ENCODE results near the gene ACSS1.

ACSS1 gene

GRCh38 chr20:25020345-25020744 is 37.6 kb downstream of the ACSS1 start:
- Histone ChIP-seq H3K36me3 (ENCODE audit: insufficient read depth, insufficient read length, low read length) (no peaks in the 10 kb centered on the region), H3K4me1 (ENCODE audit: insufficient read depth, insufficient read length) (peaks cover 2% of the 10 kb centered on the region), H3K4me3 (ENCODE audit: insufficient read length, low read depth) (no peak overlapping the region), H3K9me3 (ENCODE audit: insufficient read depth, low read length) (no peaks in the 10 kb centered on the region), H3K27me3 (ENCODE audit: insufficient read depth, insufficient read length) (no peaks in the 10 kb centered on the region), H3K9ac (ENCODE audit: insufficient read length, low read depth) (no peak overlapping the region)
- DNase-seq (ENCODE audit: low read depth, low spot score) = no peak
- no peak for TF ChIP-seq YY1 (IDR thresholded peaks at IDR 0.05; ENCODE audit: insufficient read depth, insufficient read length)
- TF ChIP-seq SUZ12 (IDR thresholded peaks at IDR 0.05; ENCODE audit: extremely low read depth, insufficient read depth, insufficient read length) = no peak

- no peaks in the 10 kb centered on the region for H3K9me3 ChIP-seq (ENCODE audit: insufficient read depth, low read length)
- no peaks in the 10 kb centered on the region for H3K36me3 ChIP-seq (ENCODE audit: insufficient read depth, insufficient read length, low read length)
- DNase-seq (ENCODE audit: low read depth, low spot score) = no peak
- no peaks in the 10 kb centered on the region for H3K27me3 ChIP-seq (ENCODE audit: insufficient read depth, insufficient read length)
- H3K9ac ChIP-seq (ENCODE audit: insufficient read length, low read depth) = no peak overlapping the region
- no peak overlapping the region for H3K4me3 ChIP-seq (ENCODE audit: insufficient read length, low read depth)
- peaks cover 2% of the 10 kb centered on the region for H3K4me1 ChIP-seq (ENCODE audit: insufficient read depth, insufficient read length)
- TF ChIP-seq SUZ12 (IDR thresholded peaks at IDR 0.05; ENCODE audit: extremely low read depth, insufficient read depth, insufficient read length) (no peak), ZNF274 (IDR thresholded peaks at IDR 0.05; ENCODE audit: low read depth, low read length) (no peak), YY1 (IDR thresholded peaks at IDR 0.05; ENCODE audit: insufficient read depth, insufficient read length) (no peak)
These were observed 38.4 kb downstream of the ACSS1 start for GRCh38 chr20:25019381-25020155.

- TF ChIP-seq SUZ12 (IDR thresholded peaks at IDR 0.05; ENCODE audit: extremely low read depth, insufficient read depth, insufficient read length) (no peak), ZNF274 (IDR thresholded peaks at IDR 0.05; ENCODE audit: low read depth, low read length) (no peak), YY1 (IDR thresholded peaks at IDR 0.05; ENCODE audit: insufficient read depth, insufficient read length) (no peak)
- no peak overlapping the region for H3K4me3 ChIP-seq (ENCODE audit: insufficient read length, low read depth)
- DNase-seq (ENCODE audit: low read depth, low spot score) = no peak
- no peaks in the 10 kb centered on the region for H3K9me3 ChIP-seq (ENCODE audit: insufficient read depth, low read length)
- H3K4me1 ChIP-seq (ENCODE audit: insufficient read depth, insufficient read length) = peaks cover 2% of the 10 kb centered on the region
- no peaks in the 10 kb centered on the region for H3K36me3 ChIP-seq (ENCODE audit: insufficient read depth, insufficient read length, low read length)
- no peak overlapping the region for H3K9ac ChIP-seq (ENCODE audit: insufficient read length, low read depth)
- H3K27me3 ChIP-seq (ENCODE audit: insufficient read depth, insufficient read length) = no peaks in the 10 kb centered on the region
These were observed 39.1 kb downstream of the ACSS1 start for GRCh38 chr20:25018841-25019240.

- Histone ChIP-seq H3K36me3 (ENCODE audit: insufficient read depth, insufficient read length, low read length) (no peaks in the 10 kb centered on the region), H3K9ac (ENCODE audit: insufficient read length, low read depth) (no peak overlapping the region), H3K27me3 (ENCODE audit: insufficient read depth, insufficient read length) (no peaks in the 10 kb centered on the region), H3K4me3 (ENCODE audit: insufficient read length, low read depth) (no peak overlapping the region), H3K9me3 (ENCODE audit: insufficient read depth, low read length) (no peaks in the 10 kb centered on the region), H3K4me1 (ENCODE audit: insufficient read depth, insufficient read length) (peaks cover 2% of the 10 kb centered on the region)
- TF ChIP-seq ZNF274 (IDR thresholded peaks at IDR 0.05; ENCODE audit: low read depth, low read length) (no peak), SUZ12 (IDR thresholded peaks at IDR 0.05; ENCODE audit: extremely low read depth, insufficient read depth, insufficient read length) (no peak), YY1 (IDR thresholded peaks at IDR 0.05; ENCODE audit: insufficient read depth, insufficient read length) (no peak)
- DNase-seq (ENCODE audit: low read depth, low spot score) = no peak
These were observed 39.5 kb downstream of the ACSS1 start for GRCh38 chr20:25018425-25018824.

- no peaks in the 10 kb centered on the region for H3K9me3 ChIP-seq (ENCODE audit: insufficient read depth, low read length)
- peaks cover 2% of the 10 kb centered on the region for H3K4me1 ChIP-seq (ENCODE audit: insufficient read depth, insufficient read length)
- no peaks in the 10 kb centered on the region for H3K36me3 ChIP-seq (ENCODE audit: insufficient read depth, insufficient read length, low read length)
- H3K4me3 ChIP-seq (ENCODE audit: insufficient read length, low read depth) = no peak overlapping the region
- no peaks in the 10 kb centered on the region for H3K27me3 ChIP-seq (ENCODE audit: insufficient read depth, insufficient read length)
- DNase-seq (ENCODE audit: low read depth, low spot score) = no peak
- TF ChIP-seq ZNF274 (IDR thresholded peaks at IDR 0.05; ENCODE audit: low read depth, low read length) = no peak
- TF ChIP-seq SUZ12 (IDR thresholded peaks at IDR 0.05; ENCODE audit: extremely low read depth, insufficient read depth, insufficient read length) = no peak
- H3K9ac ChIP-seq (ENCODE audit: insufficient read length, low read depth) = no peak overlapping the region
These were observed 40.6 kb downstream of the ACSS1 start for GRCh38 chr20:25017257-25017803.

GRCh38 chr20:25016471-25016870 is 41.5 kb downstream of the ACSS1 start:
- no peak overlapping the region for H3K9ac ChIP-seq (ENCODE audit: insufficient read length, low read depth)
- no peak for DNase-seq (ENCODE audit: low read depth, low spot score)
- H3K4me3 ChIP-seq (ENCODE audit: insufficient read length, low read depth) = no peak overlapping the region
- peaks cover 2% of the 10 kb centered on the region for H3K4me1 ChIP-seq (ENCODE audit: insufficient read depth, insufficient read length)
- no peaks in the 10 kb centered on the region for H3K9me3 ChIP-seq (ENCODE audit: insufficient read depth, low read length)
- no peaks in the 10 kb centered on the region for H3K27me3 ChIP-seq (ENCODE audit: insufficient read depth, insufficient read length)
- TF ChIP-seq SUZ12 (IDR thresholded peaks at IDR 0.05; ENCODE audit: extremely low read depth, insufficient read depth, insufficient read length) = no peak
- TF ChIP-seq ZNF274 (IDR thresholded peaks at IDR 0.05; ENCODE audit: low read depth, low read length) = no peak
- TF ChIP-seq YY1 (IDR thresholded peaks at IDR 0.05; ENCODE audit: insufficient read depth, insufficient read length) = no peak
- no peaks in the 10 kb centered on the region for H3K36me3 ChIP-seq (ENCODE audit: insufficient read depth, insufficient read length, low read length)

- Histone ChIP-seq H3K36me3 (ENCODE audit: insufficient read depth, insufficient read length, low read length) (no peaks in the 10 kb centered on the region), H3K4me3 (ENCODE audit: insufficient read length, low read depth) (no peak overlapping the region), H3K9me3 (ENCODE audit: insufficient read depth, low read length) (no peaks in the 10 kb centered on the region), H3K27me3 (ENCODE audit: insufficient read depth, insufficient read length) (no peaks in the 10 kb centered on the region), H3K4me1 (ENCODE audit: insufficient read depth, insufficient read length) (peaks cover 2% of the 10 kb centered on the region), H3K9ac (ENCODE audit: insufficient read length, low read depth) (no peak overlapping the region)
- TF ChIP-seq SUZ12 (IDR thresholded peaks at IDR 0.05; ENCODE audit: extremely low read depth, insufficient read depth, insufficient read length) (no peak), YY1 (IDR thresholded peaks at IDR 0.05; ENCODE audit: insufficient read depth, insufficient read length) (no peak), ZNF274 (IDR thresholded peaks at IDR 0.05; ENCODE audit: low read depth, low read length) (no peak)
- DNase-seq (ENCODE audit: low read depth, low spot score) = no peak
These were observed 42.0 kb downstream of the ACSS1 start for GRCh38 chr20:25015986-25016385.
